Measurements from ENCODE around the gene CCDC85C.

DNA sequence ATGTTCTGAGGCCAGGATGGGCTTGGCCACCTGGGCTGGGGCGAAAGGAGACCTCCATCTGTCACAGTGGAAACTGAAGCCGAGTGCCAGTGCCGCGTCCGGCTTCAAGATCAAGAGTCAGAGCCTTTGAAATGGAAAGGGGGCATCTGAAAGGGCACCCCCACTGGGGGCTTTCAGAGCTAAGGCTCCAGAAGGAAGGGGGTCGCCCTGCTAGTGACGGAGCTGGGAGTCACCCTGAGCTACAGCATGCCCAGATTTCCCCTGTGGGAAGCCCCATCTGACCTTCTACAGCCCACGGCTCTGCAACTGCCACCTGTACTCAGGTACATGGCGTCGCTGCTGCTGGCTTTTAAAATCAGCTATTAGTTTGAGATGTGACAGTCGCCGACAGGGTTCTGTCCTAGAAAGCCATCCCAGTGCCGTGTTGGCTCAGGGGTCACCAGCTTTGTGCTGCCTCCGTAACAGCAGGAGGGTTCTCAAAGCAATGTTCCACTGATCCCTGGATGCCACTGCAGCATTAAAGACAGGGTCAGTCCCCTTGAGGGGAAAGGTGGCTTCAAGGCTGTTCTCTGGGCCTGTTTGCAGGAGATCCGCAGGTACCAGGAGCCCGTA, 91.3 kb downstream of the CCDC85C start:
- TF ChIP-seq CTCF (IDR thresholded peaks at IDR 0.05) (no peak), POLR2A (IDR thresholded peaks at IDR 0.05) (no peak), POLR2AphosphoS5 (IDR thresholded peaks at IDR 0.05) (no peak)

Data from prostate gland (tissue), 2 donors.